Tibial nerve (tissue), 4 donors: ENCODE measurements around the gene LZTS3. TPM values are rescaled to one million over a fixed set of nuclear protein-coding genes. Genes with fewer than 3 reads are reported as not detected.

Experiments used
- DNase-seq, 2 donors: peaks; one replicate each; pipeline ENCODE4 v3.0.0-alpha.2; 2019; ENCODE audit warnings: low spot score in 2 of 2
- H3K27ac ChIP-seq, 4 donors: fragments of 200-600 bp; sonication (generic) in 3 of 4; one replicate each; pipeline ENCODE4 v1.5.1; 2017 to 2019; ENCODE audit warnings: mild to moderate bottlenecking in 1 of 4
- H3K27me3 ChIP-seq, 2 donors: fragments of 200-600 bp; sonication (generic) in 1 of 2; one replicate each; pipeline versions ENCODE4 v1.5.1 to v1.6.0; 2017 to 2019
- H3K36me3 ChIP-seq, 3 donors: fragments of 200-600 bp; sonication (generic); one replicate each; pipeline ENCODE4 v1.5.1; 2018 to 2019
- H3K4me1 ChIP-seq, 4 donors: fragments of 200-600 bp; sonication (generic) in 3 of 4; one replicate each; pipeline ENCODE4 v1.5.1; 2017 to 2019
- H3K4me3 ChIP-seq, 4 donors: fragments of 200-600 bp; sonication (generic) in 3 of 4; one replicate each; pipeline ENCODE4 v1.5.1; 2017 to 2019; ENCODE audit warnings: mild to moderate bottlenecking in 1 of 4, moderate library complexity in 1 of 4
- H3K9me3 ChIP-seq, 4 donors: fragments of 200-600 bp; sonication (generic) in 3 of 4; one replicate each; pipeline ENCODE4 v1.5.1; 2017 to 2019
- EP300 ChIP-seq, 2 donors: sonication (generic); formaldehyde crosslinking; IDR thresholded peaks; one replicate each; pipeline ENCODE4 v1.6.1; 2017; ENCODE audit warnings: antibody characterized with exemption in 2 of 2, mild to moderate bottlenecking in 1 of 2
- POLR2A ChIP-seq, 2 donors: fragments of 450-650 bp; IDR thresholded peaks; one replicate each; pipeline ENCODE4 v1.6.1; 2017; ENCODE audit warnings: antibody characterized with exemption in 2 of 2, mild to moderate bottlenecking in 2 of 2, moderate library complexity in 2 of 2
- WGBS, 2 donors: methylation state at CpG; one replicate each; pipeline ENCODE4 v1.1.5; 2018; 5-methylcytosine and 5-hydroxymethylcytosine counted together
- total RNA-seq, 4 donors: library from RNA; depleted of rRNA; stranded (reverse); fragments of >200 nt; gene quantifications; one replicate each; pipeline ENCODE4 v1.1.0, GENCODE V29; 2016
- TF ChIP-seq, protein P1 (sequence below), 5 experiments: fragments of 200-600 bp in 3 of 5; fragments of 450-650 bp in 2 of 5; sonication (generic) in 3 of 5; IDR thresholded peaks; one replicate each; pipeline ENCODE4 v1.5.1; 2016 to 2019; ENCODE audit warnings: antibody characterized with exemption in 5 of 5, mild to moderate bottlenecking in 3 of 5, moderate library complexity in 2 of 5

Gene LZTS3
- total RNA-seq, 4 donors from 2014 or later, result 10.9 to 28.2 (median 18.6) TPM

DNA sequence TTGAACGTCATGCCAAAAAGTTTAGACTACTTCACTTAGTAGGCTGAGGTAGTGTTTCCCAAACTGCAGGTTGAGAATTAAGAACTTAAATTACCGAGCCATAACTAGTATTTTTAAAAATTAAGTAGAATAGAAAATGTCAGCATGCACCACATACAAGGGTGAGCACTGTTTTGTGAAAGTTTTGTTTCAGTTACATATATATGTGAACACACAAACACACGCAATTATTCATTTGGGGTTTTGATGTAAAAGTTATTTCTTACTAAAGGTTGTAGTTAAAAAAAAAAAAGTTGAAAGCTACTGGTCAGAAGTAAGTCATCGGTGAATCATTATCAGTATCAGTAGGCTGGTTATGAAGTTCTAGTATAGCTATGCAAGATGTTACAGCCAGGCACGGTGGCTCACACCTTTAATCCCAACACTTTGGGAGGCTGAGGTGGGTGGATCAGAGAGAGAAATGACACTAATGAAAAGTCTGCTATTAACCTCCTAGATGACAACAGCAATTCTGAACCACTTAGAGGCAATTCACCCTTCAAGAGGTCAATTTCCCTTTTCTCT lies 37.8 kb downstream of the LZTS3 start:
- Histone ChIP-seq H3K27me3 (no peaks in the 10 kb centered on the region), H3K4me1 (peaks cover 0 to 7% (median 0%) of the 10 kb centered on the region in 4 donors), H3K27ac (no peak overlapping the region), H3K9me3 (no peaks in the 10 kb centered on the region), H3K4me3 (no peak overlapping the region), H3K36me3 (no peaks in the 10 kb centered on the region)
- no peak for DNase-seq
- 85 to 87% methylated on average over 5 of the region's 5 CpGs for WGBS, 2 donors
- no peak for TF ChIP-seq POLR2A (IDR thresholded peaks at IDR 0.05)
- TF ChIP-seq, protein P1, sequence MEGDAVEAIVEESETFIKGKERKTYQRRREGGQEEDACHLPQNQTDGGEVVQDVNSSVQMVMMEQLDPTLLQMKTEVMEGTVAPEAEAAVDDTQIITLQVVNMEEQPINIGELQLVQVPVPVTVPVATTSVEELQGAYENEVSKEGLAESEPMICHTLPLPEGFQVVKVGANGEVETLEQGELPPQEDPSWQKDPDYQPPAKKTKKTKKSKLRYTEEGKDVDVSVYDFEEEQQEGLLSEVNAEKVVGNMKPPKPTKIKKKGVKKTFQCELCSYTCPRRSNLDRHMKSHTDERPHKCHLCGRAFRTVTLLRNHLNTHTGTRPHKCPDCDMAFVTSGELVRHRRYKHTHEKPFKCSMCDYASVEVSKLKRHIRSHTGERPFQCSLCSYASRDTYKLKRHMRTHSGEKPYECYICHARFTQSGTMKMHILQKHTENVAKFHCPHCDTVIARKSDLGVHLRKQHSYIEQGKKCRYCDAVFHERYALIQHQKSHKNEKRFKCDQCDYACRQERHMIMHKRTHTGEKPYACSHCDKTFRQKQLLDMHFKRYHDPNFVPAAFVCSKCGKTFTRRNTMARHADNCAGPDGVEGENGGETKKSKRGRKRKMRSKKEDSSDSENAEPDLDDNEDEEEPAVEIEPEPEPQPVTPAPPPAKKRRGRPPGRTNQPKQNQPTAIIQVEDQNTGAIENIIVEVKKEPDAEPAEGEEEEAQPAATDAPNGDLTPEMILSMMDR (IDR thresholded peaks at IDR 0.05), result no peak
- TF ChIP-seq EP300 (IDR thresholded peaks at IDR 0.05), result no peak

DNA sequence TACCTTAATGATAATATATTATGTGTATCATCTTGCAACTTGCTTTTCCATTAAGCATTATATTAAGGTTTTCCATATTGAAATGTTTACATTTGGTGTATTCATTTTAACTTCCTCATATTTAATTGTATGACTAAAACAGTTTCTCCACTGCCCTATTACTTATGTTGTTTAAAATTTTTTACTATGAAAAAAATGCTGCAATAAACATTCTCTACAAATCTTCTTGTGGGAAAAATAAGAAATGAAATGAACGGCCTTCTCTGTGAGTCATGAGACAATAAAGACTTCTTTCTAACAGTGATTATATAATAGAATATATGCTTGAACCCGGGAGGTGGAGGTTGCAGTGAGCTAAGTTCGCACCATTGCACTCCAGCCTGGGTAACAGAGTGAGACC lies 39.2 kb downstream of the LZTS3 start:
- Histone ChIP-seq H3K4me1 (peaks cover 0 to 7% (median 0%) of the 10 kb centered on the region in 4 donors), H3K27me3 (no peaks in the 10 kb centered on the region), H3K4me3 (no peak overlapping the region), H3K36me3 (no peaks in the 10 kb centered on the region), H3K27ac (no peak overlapping the region), H3K9me3 (no peaks in the 10 kb centered on the region)
- no peak for DNase-seq
- WGBS, 2 donors, result 52 to 53% methylated on average over 3 of the region's 3 CpGs
- TF ChIP-seq POLR2A (IDR thresholded peaks at IDR 0.05) (no peak), EP300 (IDR thresholded peaks at IDR 0.05) (no peak)
- TF ChIP-seq, protein P1 (IDR thresholded peaks at IDR 0.05), result no peak

DNA sequence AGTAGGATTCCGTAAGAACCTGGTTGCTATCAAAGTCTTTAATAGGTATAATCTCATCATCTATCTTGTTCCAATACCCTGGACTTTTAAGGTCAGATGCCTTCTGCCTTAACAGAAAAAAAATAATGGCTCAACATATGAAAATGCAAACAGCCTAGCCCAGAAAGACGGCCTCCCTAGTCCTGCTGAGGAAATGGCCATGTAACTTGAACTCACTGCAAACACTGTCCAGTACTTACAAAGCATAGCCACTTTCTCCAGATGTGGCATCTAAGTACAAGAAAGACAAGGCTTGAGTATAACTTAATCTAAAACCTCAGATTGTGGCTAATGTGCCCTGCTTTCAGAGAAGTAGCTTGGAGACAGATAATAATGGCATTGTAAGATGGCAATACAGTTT lies 40.2 kb downstream of the LZTS3 start:
- Histone ChIP-seq H3K4me1 (peaks cover 0 to 7% (median 0%) of the 10 kb centered on the region in 4 donors), H3K36me3 (no peaks in the 10 kb centered on the region), H3K4me3 (no peak overlapping the region), H3K27me3 (no peaks in the 10 kb centered on the region), H3K27ac (no peak overlapping the region), H3K9me3 (no peaks in the 10 kb centered on the region)
- TF ChIP-seq, protein P1 (IDR thresholded peaks at IDR 0.05), result no peak
- TF ChIP-seq EP300 (IDR thresholded peaks at IDR 0.05) (no peak), POLR2A (IDR thresholded peaks at IDR 0.05) (no peak)
- 80 to 94% methylated on average over 2 of the region's 2 CpGs for WGBS, 2 donors
- no peak for DNase-seq

DNA sequence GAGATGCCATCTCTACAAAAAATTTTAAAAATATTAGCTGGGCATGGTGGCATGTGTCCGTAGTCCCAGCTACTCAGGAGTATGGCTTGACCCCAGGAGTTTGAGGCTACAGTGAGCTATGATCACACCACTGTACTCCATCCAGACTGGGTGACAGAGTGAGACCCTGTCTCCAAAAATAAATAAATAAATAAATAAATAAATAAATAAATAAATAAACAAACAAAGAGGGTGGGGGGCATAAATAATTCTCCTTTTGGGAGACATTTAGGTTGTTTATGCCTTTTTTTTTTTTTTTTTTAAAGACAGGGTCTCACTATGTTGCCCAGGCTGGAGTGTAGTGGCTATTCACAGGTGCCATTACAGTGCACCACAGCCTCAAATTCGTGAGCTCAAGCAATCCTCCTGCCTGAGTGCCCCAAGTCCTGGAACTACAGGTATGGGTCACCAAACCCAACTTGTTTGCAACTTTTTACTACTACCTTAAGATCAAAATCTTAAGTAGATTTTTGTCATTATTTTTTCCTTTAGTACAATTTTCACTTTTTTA lies 43.2 kb downstream of the LZTS3 start:
- Histone ChIP-seq H3K36me3 (peaks cover 0 to 8% (median 0%) of the 10 kb centered on the region in 3 donors), H3K4me1 (peaks cover 0 to 7% (median 0%) of the 10 kb centered on the region in 4 donors), H3K27me3 (no peaks in the 10 kb centered on the region), H3K27ac (no peak overlapping the region), H3K4me3 (no peak overlapping the region), H3K9me3 (no peaks in the 10 kb centered on the region)
- WGBS, 2 donors, result 95 to 96% methylated on average over 2 of the region's 2 CpGs
- DNase-seq, result no peak
- TF ChIP-seq POLR2A (IDR thresholded peaks at IDR 0.05) (no peak), EP300 (IDR thresholded peaks at IDR 0.05) (no peak)
- TF ChIP-seq, protein P1 (IDR thresholded peaks at IDR 0.05), result no peak

DNA sequence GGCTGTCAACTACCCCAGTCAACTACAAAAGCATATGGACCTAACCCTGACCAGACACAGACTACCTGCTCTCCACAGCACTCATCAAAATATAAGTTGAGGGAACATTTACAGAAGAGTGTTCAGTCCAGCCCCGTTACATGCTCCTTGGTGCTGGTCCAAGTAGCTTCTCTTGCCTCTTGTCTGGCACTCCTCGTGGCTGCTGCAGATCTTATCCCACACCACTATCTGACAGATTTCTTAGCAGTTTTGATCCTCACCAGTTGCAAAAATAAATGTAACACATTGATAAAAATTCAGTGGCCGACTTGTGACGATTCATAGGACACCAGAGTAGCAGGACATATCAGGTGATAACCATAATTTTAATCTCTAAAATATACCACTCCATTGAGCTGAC lies 44.3 kb downstream of the LZTS3 start:
- Histone ChIP-seq H3K4me1 (peaks cover 0 to under 1% (median 0%) of the 10 kb centered on the region in 4 donors), H3K9me3 (no peaks in the 10 kb centered on the region), H3K27ac (no peak overlapping the region), H3K4me3 (no peak overlapping the region), H3K36me3 (peaks cover 0 to 18% (median 0%) of the 10 kb centered on the region in 3 donors), H3K27me3 (no peaks in the 10 kb centered on the region)
- TF ChIP-seq, protein P1 (IDR thresholded peaks at IDR 0.05), result no peak
- TF ChIP-seq POLR2A (IDR thresholded peaks at IDR 0.05) (no peak), EP300 (IDR thresholded peaks at IDR 0.05) (no peak)
- no peak for DNase-seq
- WGBS, 2 donors, result 77 to 84% methylated on average over 4 of the region's 4 CpGs
